Vagina (tissue), 2 donors: Measurements from ENCODE around the gene RUNX2.

ENCODE experiments used
- CTCF ChIP-seq, 3 experiments: fragments of 450-650 bp in 2 of 3; fragments of 200-600 bp in 1 of 3; sonication (generic) in 1 of 3; IDR thresholded peaks; one replicate each; pipeline ENCODE4 v1.5.1; 2017 to 2019; ENCODE audit warnings: antibody characterized with exemption in 3 of 3, mild to moderate bottlenecking in 2 of 3, moderate library complexity in 2 of 3
- POLR2A ChIP-seq, 2 donors: fragments of 450-650 bp; IDR thresholded peaks; one replicate each; pipeline ENCODE4 v1.6.1; 2017; ENCODE audit warnings: antibody characterized with exemption in 2 of 2, mild to moderate bottlenecking in 2 of 2, moderate library complexity in 2 of 2
- POLR2AphosphoS5 ChIP-seq, 2 donors: sonication (generic); formaldehyde crosslinking; IDR thresholded peaks; one replicate each; pipeline ENCODE4 v1.9.0; 2017; ENCODE audit warnings: antibody characterized with exemption in 2 of 2, mild to moderate bottlenecking in 2 of 2, low read depth in 1 of 2; ENCODE audit not compliant: insufficient read depth in 1 of 2

- TF ChIP-seq CTCF (IDR thresholded peaks at IDR 0.05) (no peak), POLR2A (IDR thresholded peaks at IDR 0.05) (no peak), POLR2AphosphoS5 (IDR thresholded peaks at IDR 0.05; ENCODE audit: insufficient read depth in 1 of 2, low read depth in 1 of 2) (no peak)
Observed at GRCh38 chr6:45427726-45428125, 99.6 kb downstream of the RUNX2 start.
